Osteoblast (primary cell): ENCODE data around the gene CHMP4B. TPM values are rescaled to one million over a fixed set of nuclear protein-coding genes. Genes with fewer than 3 reads are reported as not detected.

Experiments
- DNase-seq: peaks from one replicate; pipeline ENCODE4 v3.0.0; 2011; ENCODE audit warnings: low spot score, mixed read lengths; ENCODE audit not compliant: insufficient read length; ENCODE audit errors: missing footprints
- H2AFZ ChIP-seq: 2 replicates; pipeline ENCODE4 v1.6.0; 2011; ENCODE audit warnings: mild to moderate bottlenecking, low read length
- H3K27ac ChIP-seq: 2 replicates; pipeline ENCODE4 v1.5.1; 2011; ENCODE audit warnings: mild to moderate bottlenecking, low read depth, low read length, moderate library complexity
- H3K27me3 ChIP-seq: 2 replicates; pipeline ENCODE4 v1.6.0; 2012; ENCODE audit warnings: mild to moderate bottlenecking, control low read depth, inconsistent platforms, low read length, moderate library complexity; ENCODE audit not compliant: insufficient read depth
- H3K36me3 ChIP-seq: 2 replicates; pipeline ENCODE4 v1.5.1; 2011; ENCODE audit warnings: mild to moderate bottlenecking, low read length, control low read depth, moderate library complexity; ENCODE audit not compliant: insufficient read depth
- H3K4me1 ChIP-seq: 2 replicates; pipeline ENCODE4 v1.5.1; 2011; ENCODE audit warnings: mild to moderate bottlenecking, low read length, control low read depth, moderate library complexity; ENCODE audit not compliant: insufficient read depth
- H3K4me2 ChIP-seq: 2 replicates; pipeline ENCODE4 v1.6.0; 2011; ENCODE audit warnings: mild to moderate bottlenecking, low read length; ENCODE audit not compliant: insufficient read depth
- H3K4me3 ChIP-seq: fragments of 200-600 bp; sonication (generic); 3 replicates; pipeline ENCODE4 v1.5.1; 2012; ENCODE audit warnings: mild to moderate bottlenecking, low read length, inconsistent platforms; ENCODE audit not compliant: insufficient read depth
- H3K79me2 ChIP-seq: 2 replicates; pipeline ENCODE4 v1.6.0; 2012; ENCODE audit warnings: mild to moderate bottlenecking, low read length, control low read depth, inconsistent platforms; ENCODE audit not compliant: insufficient read depth
- H3K9me3 ChIP-seq: 2 replicates; pipeline ENCODE4 v1.5.1; 2011; ENCODE audit warnings: low read depth, low read length, control low read depth
- H4K20me1 ChIP-seq: 2 replicates; pipeline ENCODE4 v1.6.0; 2012; ENCODE audit warnings: mild to moderate bottlenecking, low read length, control low read depth; ENCODE audit not compliant: insufficient read depth
- CTCF ChIP-seq: IDR thresholded peaks from 2 replicates; pipeline ENCODE4 v1.5.1; 2011; ENCODE audit warnings: mild to moderate bottlenecking, low read depth, low read length, moderate library complexity; ENCODE audit errors: extremely low read depth
- total RNA-seq: library from RNA; depleted of rRNA; stranded (reverse); fragments of >200 nt; gene quantifications from 2 replicates; pipeline ENCODE4 v1.2.3, GENCODE V29; 2012

CHMP4B gene
- total RNA-seq, 1 donor = 40.9 TPM

- Histone ChIP-seq H3K9me3 (no peaks in the 10 kb centered on the region), H2AFZ (no peak overlapping the region), H3K4me1 (no peaks in the 10 kb centered on the region), H3K79me2 (no peaks in the 10 kb centered on the region), H3K27me3 (no peaks in the 10 kb centered on the region), H4K20me1 (no peaks in the 10 kb centered on the region), H3K36me3 (no peaks in the 10 kb centered on the region), H3K4me2 (no peak overlapping the region), H3K27ac (no peak overlapping the region), H3K4me3 (no peak overlapping the region)
- no peak for TF ChIP-seq CTCF
- no peak for DNase-seq
Observed at GRCh38 chr20:33881989-33882388, 70.8 kb downstream of the CHMP4B start.

- TF ChIP-seq CTCF = no peak
- Histone ChIP-seq H3K79me2 (no peaks in the 10 kb centered on the region), H3K4me1 (no peaks in the 10 kb centered on the region)
Observed at GRCh38 chr20:33882481-33882880, 71.3 kb downstream of the CHMP4B start.

GRCh38 chr20:33883164-33883563 is 72.0 kb downstream of the CHMP4B start:
- Histone ChIP-seq H3K27me3 (no peaks in the 10 kb centered on the region), H4K20me1 (no peaks in the 10 kb centered on the region), H3K9me3 (no peaks in the 10 kb centered on the region), H3K4me2 (no peak overlapping the region), H3K27ac (no peak overlapping the region), H3K4me1 (no peaks in the 10 kb centered on the region), H3K79me2 (no peaks in the 10 kb centered on the region), H3K4me3 (no peak overlapping the region), H3K36me3 (no peaks in the 10 kb centered on the region), H2AFZ (no peak overlapping the region)
- no peak for TF ChIP-seq CTCF
- no peak for DNase-seq

More at GRCh38 chr20:33882481-33882880, 71.3 kb downstream of the CHMP4B start:
- Histone ChIP-seq H3K4me2 (no peak overlapping the region), H2AFZ (no peak overlapping the region), H3K9me3 (no peaks in the 10 kb centered on the region), H3K36me3 (no peaks in the 10 kb centered on the region), H3K27ac (no peak overlapping the region), H3K4me3 (no peak overlapping the region), H3K27me3 (no peaks in the 10 kb centered on the region), H4K20me1 (no peaks in the 10 kb centered on the region)
- no peak for DNase-seq

GRCh38 chr20:33884633-33885032 is 73.5 kb downstream of the CHMP4B start:
- Histone ChIP-seq H3K4me3 (no peak overlapping the region), H3K4me2 (no peak overlapping the region), H3K27me3 (no peaks in the 10 kb centered on the region), H2AFZ (no peak overlapping the region), H3K9me3 (no peaks in the 10 kb centered on the region), H3K4me1 (no peaks in the 10 kb centered on the region), H3K36me3 (no peaks in the 10 kb centered on the region), H3K79me2 (no peaks in the 10 kb centered on the region), H4K20me1 (no peaks in the 10 kb centered on the region), H3K27ac (no peak overlapping the region)
- no peak for TF ChIP-seq CTCF
- DNase-seq = no peak
